IPS-18a (cell line): Measurements from ENCODE around the gene GOLGA6B.
"Not testable (repeated sequence)": the region's sequence is repeated elsewhere in the genome, so short reads cannot be mapped to it uniquely, and the experiment has no call there.

ENCODE experiments used
- H3K27ac ChIP-seq: one replicate; pipeline ENCODE4 v1.5.1; 2013; ENCODE audit warnings: low read length
- H3K27me3 ChIP-seq: one replicate; pipeline ENCODE4 v1.6.1; 2013; ENCODE audit warnings: mild to moderate bottlenecking, low read length; ENCODE audit not compliant: control insufficient read depth, insufficient read depth
- H3K36me3 ChIP-seq: one replicate; pipeline ENCODE4 v1.6.1; 2013; ENCODE audit warnings: low read depth, low read length; ENCODE audit not compliant: control insufficient read depth
- H3K4me1 ChIP-seq: one replicate; pipeline ENCODE4 v1.6.1; 2013; ENCODE audit warnings: low read depth, low read length; ENCODE audit not compliant: control insufficient read depth
- H3K4me3 ChIP-seq: one replicate; pipeline ENCODE4 v1.5.1; 2013; ENCODE audit warnings: low read length
- H3K9ac ChIP-seq: one replicate; pipeline ENCODE4 v1.6.1; 2013; ENCODE audit warnings: mild to moderate bottlenecking, low read length, moderate library complexity
- H3K9me3 ChIP-seq: one replicate; pipeline ENCODE4 v1.6.1; 2013; ENCODE audit warnings: low read depth, low read length; ENCODE audit not compliant: control insufficient read depth

The GOLGA6B gene

DNA sequence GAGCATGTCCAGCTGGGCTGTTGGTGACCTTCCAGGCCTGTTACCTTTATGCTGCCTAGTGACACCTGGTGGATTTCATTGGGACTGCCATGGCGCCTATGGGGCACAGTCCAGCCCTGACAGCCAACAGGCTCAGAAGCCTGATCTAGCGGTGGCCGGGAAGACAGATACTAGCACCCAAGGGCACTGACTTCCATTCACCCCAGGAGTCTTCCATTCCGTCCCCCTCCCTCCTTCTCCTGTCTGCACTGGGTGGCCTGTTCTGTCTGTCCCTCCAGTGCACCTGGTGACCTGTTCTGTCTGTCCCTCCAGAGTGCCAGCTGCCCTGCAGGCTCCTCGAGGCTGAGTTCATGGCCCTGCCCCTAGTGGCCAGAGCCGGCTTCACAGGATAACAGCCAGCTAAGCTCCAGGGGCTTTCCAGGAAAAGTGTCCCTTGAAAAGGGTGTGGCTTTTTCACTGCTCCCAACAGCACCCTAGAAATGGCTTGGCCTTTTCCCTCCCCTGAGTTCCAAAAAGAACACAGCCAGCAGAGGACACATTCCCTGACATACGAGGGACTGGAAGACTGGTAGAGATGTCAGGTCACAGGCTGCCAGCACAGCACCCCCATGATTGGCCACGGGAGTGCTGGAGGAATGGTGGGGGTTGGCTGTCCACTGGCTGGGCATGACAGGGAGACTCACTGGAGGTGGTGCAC, 16.3 kb downstream of the GOLGA6B start:
- H3K4me1 ChIP-seq, result peaks cover 12% of the 10 kb centered on the region
- not testable (repeated sequence) for H3K36me3 ChIP-seq, H3K27me3 ChIP-seq, H3K27ac ChIP-seq, H3K9me3 ChIP-seq, H3K9ac ChIP-seq
- peak overlapping the region; percentile 54 for H3K4me3 ChIP-seq

DNA sequence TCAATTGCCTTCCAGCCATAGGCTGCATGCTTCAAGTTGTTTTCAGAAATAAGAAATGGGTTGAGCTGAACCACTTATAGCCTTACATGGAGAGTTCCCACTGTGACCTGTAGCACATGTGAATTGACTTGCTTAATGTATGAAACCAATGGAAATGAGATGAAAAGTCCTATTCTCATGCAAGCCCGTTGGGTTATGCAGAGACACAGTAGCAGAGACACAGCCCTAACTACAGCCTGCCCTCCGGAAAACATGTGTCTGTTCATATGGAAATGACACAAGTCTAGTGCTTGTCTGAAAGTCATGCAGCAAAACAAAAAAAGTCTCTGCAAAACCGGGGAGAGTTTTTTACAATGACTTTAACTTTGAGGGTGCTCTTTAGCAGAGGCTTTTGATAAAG, 17.0 kb downstream of the GOLGA6B start:
- no peak overlapping the region for H3K27ac ChIP-seq
- H3K9ac ChIP-seq, result no peak overlapping the region
- H3K27me3 ChIP-seq, result no peaks in the 10 kb centered on the region
- no peaks in the 10 kb centered on the region for H3K36me3 ChIP-seq
- peak overlapping the region; percentile 54 for H3K4me3 ChIP-seq
- H3K4me1 ChIP-seq, result peaks cover 12% of the 10 kb centered on the region
- no peaks in the 10 kb centered on the region for H3K9me3 ChIP-seq

DNA sequence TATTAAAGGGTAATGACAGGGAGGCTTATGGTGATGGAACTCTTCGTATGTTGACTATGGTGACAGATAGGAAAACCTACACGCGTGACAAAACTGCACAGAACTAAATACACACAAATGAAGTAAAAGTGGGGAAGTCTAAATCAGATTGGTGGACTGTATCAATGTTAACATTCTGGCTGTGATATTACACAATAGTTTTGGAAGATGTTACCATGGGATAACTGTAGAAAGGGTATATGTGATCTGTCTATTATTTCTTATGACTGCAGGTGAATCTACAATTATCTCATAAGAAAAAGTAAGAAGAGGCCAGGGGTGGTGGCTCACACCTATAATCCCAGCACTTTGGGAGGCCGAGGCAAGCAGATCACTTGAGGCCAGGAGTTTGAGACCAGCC, 22.3 kb downstream of the GOLGA6B start:
- no peak overlapping the region for H3K4me3 ChIP-seq
- no peak overlapping the region for H3K9ac ChIP-seq
- H3K9me3 ChIP-seq, result no peaks in the 10 kb centered on the region
- H3K27ac ChIP-seq, result no peak overlapping the region
- H3K27me3 ChIP-seq, result no peaks in the 10 kb centered on the region
- H3K36me3 ChIP-seq, result no peaks in the 10 kb centered on the region
- H3K4me1 ChIP-seq, result peaks cover 2% of the 10 kb centered on the region

DNA sequence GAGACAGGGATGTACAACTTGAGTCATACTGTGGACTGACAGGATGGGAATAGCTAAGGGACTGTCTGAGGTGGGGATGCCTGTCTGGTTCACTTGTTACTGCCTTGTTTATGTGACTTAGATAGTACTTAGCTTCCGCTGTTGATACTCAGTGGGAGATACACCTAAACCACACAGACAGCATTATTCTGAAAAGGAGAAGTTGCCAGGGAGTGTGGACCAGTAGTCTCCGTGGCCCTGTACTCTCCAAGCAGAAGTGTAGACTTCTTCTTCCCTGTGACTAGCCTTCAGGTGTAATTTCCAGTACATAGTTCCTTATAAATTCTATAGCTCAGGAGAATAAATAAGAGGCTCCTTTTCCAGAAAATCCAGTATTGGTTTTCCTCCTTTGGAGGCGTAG, 26.4 kb downstream of the GOLGA6B start:
- no peaks in the 10 kb centered on the region for H3K9me3 ChIP-seq
- no peaks in the 10 kb centered on the region for H3K36me3 ChIP-seq
- H3K9ac ChIP-seq, result no peak overlapping the region
- no peak overlapping the region for H3K4me3 ChIP-seq
- no peak overlapping the region for H3K27ac ChIP-seq
- peaks cover 6% of the 10 kb centered on the region for H3K4me1 ChIP-seq
- H3K27me3 ChIP-seq, result no peaks in the 10 kb centered on the region

DNA sequence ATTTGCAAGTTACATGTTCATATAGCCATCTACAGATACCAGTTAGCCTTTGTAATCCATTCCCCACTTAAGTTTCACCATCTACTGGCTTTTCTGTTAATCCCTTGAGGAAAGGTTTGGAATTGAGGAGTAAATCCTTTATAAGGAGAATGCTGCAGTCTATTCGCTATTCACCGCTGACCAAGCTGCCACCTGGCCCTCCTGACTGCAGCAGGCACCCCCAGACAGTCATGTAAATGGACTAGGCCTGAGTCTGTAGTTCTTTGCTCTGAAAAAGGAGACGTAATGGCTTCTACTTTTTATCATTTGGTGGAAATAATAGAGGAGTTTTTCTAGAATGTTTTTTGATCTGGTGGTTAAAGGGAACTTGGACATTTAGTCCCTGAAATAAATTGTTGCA, 28.3 kb downstream of the GOLGA6B start:
- Histone ChIP-seq H3K36me3 (no peaks in the 10 kb centered on the region), H3K9me3 (no peaks in the 10 kb centered on the region), H3K4me3 (no peak overlapping the region), H3K27ac (no peak overlapping the region), H3K4me1 (peaks cover 6% of the 10 kb centered on the region), H3K27me3 (no peaks in the 10 kb centered on the region), H3K9ac (no peak overlapping the region)

DNA sequence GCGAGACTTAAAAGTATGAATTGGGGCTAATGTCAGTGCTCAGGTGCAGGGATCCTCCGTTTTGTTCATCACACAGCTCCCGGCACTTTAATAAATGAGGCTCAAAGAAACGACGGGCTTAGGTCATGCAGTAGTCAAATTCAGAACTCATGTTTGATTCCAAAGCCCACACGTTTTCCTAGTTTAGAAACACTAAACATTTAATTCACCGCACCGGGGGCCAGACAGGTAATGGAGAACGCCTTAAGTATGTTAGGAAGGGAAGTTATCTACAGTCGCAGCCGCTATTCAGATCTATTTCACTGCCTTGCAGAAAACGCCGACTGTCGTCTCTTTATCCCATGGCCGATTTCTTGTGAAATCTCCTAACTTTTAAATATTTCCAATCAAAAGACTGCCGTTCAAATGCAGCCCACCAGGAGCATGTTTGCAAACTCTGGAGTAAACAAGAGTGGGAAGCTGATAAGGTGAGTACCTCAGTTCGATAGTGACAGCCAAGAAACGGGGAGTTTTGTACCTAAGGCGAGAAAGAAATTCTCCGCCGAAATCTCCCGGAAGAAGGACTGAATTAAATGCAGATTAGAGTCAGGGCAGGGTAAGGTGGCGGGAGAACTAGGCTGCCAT, 30.9 kb downstream of the GOLGA6B start:
- no peaks in the 10 kb centered on the region for H3K36me3 ChIP-seq
- H3K27ac ChIP-seq, result peak overlapping the region; percentile 54
- H3K4me3 ChIP-seq, result peak overlapping the region; percentile 93
- peaks cover 6% of the 10 kb centered on the region for H3K4me1 ChIP-seq
- no peaks in the 10 kb centered on the region for H3K27me3 ChIP-seq
- H3K9ac ChIP-seq, result peak overlapping the region; percentile 84
- no peaks in the 10 kb centered on the region for H3K9me3 ChIP-seq

DNA sequence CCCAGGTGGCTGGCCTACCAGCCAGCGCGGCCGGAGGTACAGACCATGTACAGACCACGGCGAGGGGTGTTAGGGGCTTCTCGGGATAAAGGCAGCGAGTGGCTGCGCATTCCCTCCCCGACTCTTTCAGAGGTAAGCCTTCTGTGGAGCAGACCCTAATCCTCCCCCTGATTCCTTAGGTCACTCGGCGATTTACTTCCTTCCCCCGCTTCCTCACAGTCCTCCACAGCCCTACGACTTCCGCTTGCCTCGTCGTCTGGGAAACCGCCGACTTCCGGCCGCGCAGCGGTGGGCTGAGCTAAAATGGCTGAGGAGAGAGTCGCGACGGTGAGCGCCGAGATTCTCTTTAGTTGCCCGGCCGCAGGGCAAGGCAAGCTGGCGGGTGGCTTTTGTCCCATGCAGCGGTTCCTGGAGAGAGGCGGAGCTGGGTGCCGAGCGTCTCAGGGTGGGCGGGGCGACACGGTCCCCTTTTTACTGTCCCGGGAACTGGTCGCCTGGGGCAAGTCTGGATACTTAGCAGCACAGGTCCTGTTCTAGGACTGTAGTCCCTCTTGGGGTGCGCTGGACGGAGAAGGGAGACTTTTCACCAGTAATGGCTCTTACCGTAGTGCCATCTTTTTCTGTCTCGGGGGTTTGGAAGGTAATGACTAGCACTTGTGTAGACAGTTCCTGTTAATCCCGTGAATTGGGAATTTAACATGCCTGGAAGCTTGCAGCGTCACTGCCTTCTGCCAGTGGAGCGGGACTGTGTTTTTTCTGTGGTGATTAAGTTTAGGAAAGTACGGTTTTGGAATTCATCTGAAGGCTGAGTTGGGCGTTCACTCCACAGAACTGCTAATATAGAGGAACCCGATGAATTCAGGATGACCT, 31.7 kb downstream of the GOLGA6B start, which contains the start of the genes BBS4 and HIGD2B:
Gene BBS4 (plus strand): TSS at position 283 of the 870 bp plus-strand sequence. CDS start 21 bp downstream, at position 304.
Gene HIGD2B (minus strand): TSS at position 258 of the 870 bp plus-strand sequence. CDS start 9,808 bp downstream, outside the sequence.
- Histone ChIP-seq H3K9me3 (no peaks in the 10 kb centered on the region), H3K4me3 (peak within 1 kb of the TSS; percentile 93), H3K27ac (peak within 1 kb of the TSS; percentile 69), H3K4me1 (peaks cover 6% of the 10 kb centered on the region), H3K9ac (peak within 1 kb of the TSS; percentile 84), H3K36me3 (no peaks in the 10 kb centered on the region), H3K27me3 (no peaks in the 10 kb centered on the region)

DNA sequence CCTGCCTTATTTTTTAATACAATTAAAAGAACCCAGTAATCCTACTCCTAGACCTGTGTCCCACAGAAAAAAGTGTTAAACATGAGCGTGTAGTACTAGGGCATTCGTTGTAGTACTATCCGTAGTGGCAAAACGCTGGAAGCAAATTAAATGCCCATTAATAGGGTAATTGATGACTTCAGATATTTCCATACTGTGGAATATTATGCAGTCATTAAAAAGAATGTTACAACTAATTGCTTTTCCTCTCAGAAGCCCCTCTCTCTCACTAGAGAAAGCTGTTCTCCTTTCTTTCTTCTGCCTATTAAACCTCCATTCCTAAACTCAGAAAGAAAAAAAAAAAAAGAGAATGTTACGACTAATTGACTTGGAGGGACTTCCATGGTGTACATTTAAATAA, 34.2 kb downstream of the GOLGA6B start:
- H3K27me3 ChIP-seq, result no peaks in the 10 kb centered on the region
- H3K4me1 ChIP-seq, result peaks cover 6% of the 10 kb centered on the region
- H3K4me3 ChIP-seq, result no peak overlapping the region

DNA sequence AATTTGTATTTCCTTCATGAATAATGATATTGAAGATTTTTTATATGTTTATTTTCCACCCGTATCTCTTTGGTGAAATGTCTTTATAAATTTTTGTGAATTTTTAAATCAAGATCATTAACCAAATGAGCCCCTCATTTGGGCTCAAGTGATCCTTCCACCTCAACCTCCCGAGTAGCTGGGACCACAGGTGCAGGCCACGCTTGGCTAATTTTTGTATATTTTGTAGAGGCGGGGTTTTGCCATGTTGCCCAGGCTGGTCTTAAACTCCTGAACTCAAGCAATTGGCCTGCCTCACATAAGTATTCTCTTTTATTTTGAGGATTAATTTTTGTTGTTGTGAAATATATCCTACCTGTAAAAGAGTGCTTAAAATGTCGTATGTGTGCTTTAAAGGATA, 36.4 kb downstream of the GOLGA6B start:
- Histone ChIP-seq H3K4me1 (no peaks in the 10 kb centered on the region), H3K27ac (no peak overlapping the region), H3K27me3 (no peaks in the 10 kb centered on the region), H3K9ac (no peak overlapping the region), H3K36me3 (no peaks in the 10 kb centered on the region), H3K9me3 (no peaks in the 10 kb centered on the region), H3K4me3 (no peak overlapping the region)

More for the DNA sequence above, 34.2 kb downstream of the GOLGA6B start:
- Histone ChIP-seq H3K36me3 (no peaks in the 10 kb centered on the region), H3K9ac (no peak overlapping the region), H3K27ac (no peak overlapping the region), H3K9me3 (no peaks in the 10 kb centered on the region)

DNA sequence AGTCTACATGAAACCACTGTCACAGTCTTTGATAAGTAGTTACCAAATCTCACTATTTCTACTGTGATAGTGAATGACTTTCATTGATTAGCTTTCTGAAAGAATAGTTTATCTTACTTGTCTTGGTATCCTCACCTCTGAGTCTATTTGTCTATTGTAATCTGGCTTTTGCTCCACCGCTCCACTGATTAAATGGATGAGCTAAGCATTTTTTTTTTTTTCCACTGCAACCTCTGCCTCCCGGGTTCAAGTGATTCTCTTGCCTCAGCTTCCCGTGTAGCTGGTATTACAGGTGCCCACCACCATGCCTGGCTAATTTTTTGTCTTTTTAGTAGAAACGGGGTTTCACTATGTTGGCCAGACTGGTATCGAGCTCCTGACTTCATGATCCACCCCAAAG, 44.4 kb downstream of the GOLGA6B start:
- H3K27me3 ChIP-seq, result no peaks in the 10 kb centered on the region
- no peaks in the 10 kb centered on the region for H3K36me3 ChIP-seq
- H3K9ac ChIP-seq, result no peak overlapping the region
- no peak overlapping the region for H3K4me3 ChIP-seq
- H3K4me1 ChIP-seq, result no peaks in the 10 kb centered on the region
- no peaks in the 10 kb centered on the region for H3K9me3 ChIP-seq
- no peak overlapping the region for H3K27ac ChIP-seq

DNA sequence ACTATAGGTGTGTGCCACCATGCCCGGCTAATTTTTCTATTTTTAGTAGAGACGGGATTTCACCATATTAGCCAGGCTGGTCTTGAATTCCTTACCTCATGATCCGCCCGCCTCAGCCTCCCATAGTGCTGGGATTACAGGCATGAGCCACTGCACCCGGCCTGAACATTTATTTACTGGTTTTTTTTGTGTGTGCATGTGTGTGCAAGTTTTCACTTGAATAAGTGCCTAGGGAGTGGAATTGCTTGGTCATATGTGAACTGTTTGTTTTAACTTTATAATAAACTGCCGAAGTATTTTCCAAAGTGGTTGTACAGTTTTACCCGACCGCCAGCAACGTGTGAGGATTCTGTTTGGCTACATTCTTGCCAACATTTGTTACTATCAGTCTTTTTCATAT, 45.6 kb downstream of the GOLGA6B start:
- Histone ChIP-seq H3K9me3 (no peaks in the 10 kb centered on the region), H3K4me1 (no peaks in the 10 kb centered on the region), H3K9ac (no peak overlapping the region), H3K27me3 (no peaks in the 10 kb centered on the region), H3K4me3 (no peak overlapping the region), H3K36me3 (no peaks in the 10 kb centered on the region), H3K27ac (no peak overlapping the region)
